ENCODE results near the gene ARF1.

GRCh38 chr1:228042508-228042907, 40.0 kb upstream of the ARF1 start:
- TF ChIP-seq POLR2A (IDR thresholded peaks at IDR 0.05; ENCODE audit: low read depth, low read length) (no peak), POLR2AphosphoS5 (IDR thresholded peaks at IDR 0.05; ENCODE audit: low read depth, low read length) (no peak), TAF1 (IDR thresholded peaks at IDR 0.05; ENCODE audit: borderline replicate concordance, low read depth, low read length) (no peak)

All from GM12892 (cell line).